Subcutaneous adipose tissue (tissue), 4 donors: Measurements from ENCODE around the gene ZDHHC8. TPM values are rescaled to one million over a fixed set of nuclear protein-coding genes. Genes with fewer than 3 reads are reported as not detected.

ENCODE experiments used
- total RNA-seq, 4 donors: library from RNA; depleted of rRNA; stranded (reverse); fragments of >200 nt; gene quantifications; one replicate each; pipeline ENCODE4 v1.1.0, GENCODE V29; 2016
- TF ChIP-seq, protein P1 (sequence below): fragments of 450-650 bp; IDR thresholded peaks from one replicate; pipeline ENCODE4 v1.5.1; 2016; ENCODE audit warnings: low read depth, mild to moderate bottlenecking, control low read depth, antibody characterized with exemption, moderate library complexity

The ZDHHC8 gene
- total RNA-seq, 4 donors from 2014 or later = 7.0 to 32.2 (median 11.0) TPM

DNA sequence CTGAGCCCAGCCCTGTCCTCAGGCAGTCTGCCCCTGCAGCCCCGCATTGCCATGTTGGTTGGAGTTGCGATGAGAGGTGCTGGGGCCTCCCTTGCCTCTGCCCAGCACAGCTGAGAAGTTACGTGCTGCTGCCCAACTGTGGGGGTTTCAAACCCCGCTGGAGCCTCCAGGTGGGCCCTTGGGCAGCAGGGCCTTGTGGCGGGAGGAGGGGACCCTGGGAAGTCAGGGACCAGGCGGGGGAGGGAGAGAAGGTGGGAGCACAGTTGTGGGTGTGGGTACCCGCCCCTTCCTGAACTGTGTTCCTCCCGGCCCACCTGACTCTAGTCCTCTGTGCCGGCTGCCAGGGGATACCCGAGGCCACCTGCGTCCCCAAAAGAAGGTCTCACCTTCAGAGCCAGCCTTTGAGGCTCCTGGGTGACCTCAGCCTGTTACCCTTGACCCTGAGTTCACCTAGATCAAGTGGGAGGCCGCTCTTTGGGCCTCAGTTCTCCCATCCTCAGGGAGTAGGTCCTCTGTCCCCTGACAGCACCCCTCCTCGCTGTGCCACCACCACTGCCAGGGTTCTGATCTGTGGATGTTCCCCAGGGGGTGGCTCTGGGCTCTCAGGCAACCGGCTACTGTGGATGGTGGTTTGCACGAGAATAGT lies 26.9 kb downstream of the ZDHHC8 start:
- TF ChIP-seq, protein P1, sequence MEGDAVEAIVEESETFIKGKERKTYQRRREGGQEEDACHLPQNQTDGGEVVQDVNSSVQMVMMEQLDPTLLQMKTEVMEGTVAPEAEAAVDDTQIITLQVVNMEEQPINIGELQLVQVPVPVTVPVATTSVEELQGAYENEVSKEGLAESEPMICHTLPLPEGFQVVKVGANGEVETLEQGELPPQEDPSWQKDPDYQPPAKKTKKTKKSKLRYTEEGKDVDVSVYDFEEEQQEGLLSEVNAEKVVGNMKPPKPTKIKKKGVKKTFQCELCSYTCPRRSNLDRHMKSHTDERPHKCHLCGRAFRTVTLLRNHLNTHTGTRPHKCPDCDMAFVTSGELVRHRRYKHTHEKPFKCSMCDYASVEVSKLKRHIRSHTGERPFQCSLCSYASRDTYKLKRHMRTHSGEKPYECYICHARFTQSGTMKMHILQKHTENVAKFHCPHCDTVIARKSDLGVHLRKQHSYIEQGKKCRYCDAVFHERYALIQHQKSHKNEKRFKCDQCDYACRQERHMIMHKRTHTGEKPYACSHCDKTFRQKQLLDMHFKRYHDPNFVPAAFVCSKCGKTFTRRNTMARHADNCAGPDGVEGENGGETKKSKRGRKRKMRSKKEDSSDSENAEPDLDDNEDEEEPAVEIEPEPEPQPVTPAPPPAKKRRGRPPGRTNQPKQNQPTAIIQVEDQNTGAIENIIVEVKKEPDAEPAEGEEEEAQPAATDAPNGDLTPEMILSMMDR = no peak

DNA sequence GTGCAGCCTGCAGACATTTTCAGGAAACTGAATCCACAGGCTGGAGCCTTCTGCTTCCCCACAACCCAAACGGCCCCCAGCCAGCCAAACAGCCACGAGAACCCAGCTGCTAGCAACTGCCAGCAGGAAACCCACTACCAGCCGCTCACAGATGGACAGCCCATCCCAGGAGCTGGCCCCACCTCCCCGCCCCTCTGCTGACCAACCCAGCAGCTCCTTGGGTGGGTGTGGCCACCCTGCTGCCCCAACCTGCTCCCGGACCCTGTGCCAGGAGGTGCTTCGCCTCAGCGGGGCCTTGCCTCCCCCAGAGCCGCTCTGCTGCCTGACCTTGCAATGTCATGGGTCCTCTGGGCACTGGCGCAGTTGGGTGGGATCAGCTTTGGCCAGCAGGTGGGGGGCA lies 27.5 kb downstream of the ZDHHC8 start:
- TF ChIP-seq, protein P1 = no peak

DNA sequence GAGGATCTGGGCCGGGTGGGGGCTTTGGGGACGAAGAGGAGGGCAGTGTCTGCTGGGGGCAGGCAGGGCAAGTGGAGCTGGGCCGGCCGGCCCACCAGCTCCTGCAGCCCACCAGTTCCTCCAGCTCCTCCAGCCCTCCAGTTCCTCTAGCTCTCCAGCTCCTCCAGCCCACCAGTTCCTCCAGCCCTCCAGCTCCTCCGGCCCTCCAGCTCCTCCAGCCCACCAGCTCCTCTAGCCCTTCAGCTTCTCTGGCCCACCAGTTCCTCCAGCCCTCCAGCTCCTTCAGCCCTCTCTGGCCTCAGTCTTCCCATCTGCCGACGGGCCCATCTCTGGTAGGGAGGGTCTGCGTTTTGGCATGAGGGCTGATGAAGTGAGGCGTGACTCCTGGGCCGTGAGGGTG lies 28.4 kb downstream of the ZDHHC8 start:
- TF ChIP-seq, protein P1 = no peak

DNA sequence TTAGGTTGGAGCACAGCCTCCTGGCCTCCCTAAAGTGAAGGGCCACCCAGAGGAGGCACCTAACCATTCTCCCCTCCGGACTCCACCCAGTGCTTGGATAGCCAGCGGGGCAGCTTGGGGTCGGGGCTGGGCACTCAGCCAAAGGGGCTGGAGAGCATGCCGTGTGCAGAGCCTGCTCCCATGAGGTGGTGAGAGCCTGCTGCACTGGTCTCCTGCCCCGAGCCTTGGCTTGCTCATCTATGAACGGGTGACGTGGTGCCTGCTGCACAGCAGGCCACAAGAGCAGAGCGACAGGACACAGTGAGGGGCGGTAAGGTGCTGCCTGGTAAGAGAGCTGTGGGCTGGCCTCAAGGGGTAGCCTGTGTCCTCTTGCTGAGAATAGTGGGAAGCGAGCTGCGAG lies 33.3 kb downstream of the ZDHHC8 start:
- TF ChIP-seq, protein P1 = no peak

DNA sequence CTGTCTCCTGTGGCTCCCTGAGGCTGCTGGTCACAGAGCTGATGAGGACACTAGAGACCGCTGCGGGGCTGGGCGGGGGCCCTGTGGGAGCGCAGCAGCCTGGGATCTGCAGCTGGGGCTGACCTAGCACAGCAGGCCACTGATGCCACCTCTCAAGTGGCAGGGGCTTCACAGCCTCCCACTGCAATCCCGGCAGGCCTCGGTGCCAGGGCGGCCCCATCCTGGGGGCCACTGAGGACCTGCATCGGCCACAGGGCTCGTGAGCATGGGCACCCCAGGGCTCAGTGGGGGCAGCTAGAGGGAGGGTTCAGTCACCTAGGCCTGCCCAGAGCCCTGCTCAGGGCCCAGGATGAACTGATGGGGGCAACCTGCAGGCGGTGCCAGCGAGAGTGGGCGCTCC lies 33.8 kb downstream of the ZDHHC8 start:
- TF ChIP-seq, protein P1 = no peak

DNA sequence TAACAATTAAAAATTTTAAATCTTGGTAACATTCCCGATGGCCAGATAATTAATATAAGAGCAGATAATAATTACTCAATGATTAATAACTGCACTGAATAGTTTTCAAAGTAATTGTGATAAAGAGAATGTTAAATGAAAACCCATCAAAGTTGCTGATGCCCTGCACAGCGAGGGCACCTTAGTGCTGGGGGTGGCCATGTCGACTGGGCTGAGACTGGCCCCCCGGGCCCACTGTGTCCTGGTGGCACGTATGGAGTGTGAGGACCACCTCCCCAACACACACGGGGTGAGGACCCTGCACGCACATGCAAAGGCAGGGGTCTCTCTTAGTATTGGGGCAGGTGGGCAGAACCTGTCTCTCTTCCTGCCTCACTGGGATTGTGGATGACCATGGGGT lies 34.3 kb downstream of the ZDHHC8 start:
- TF ChIP-seq, protein P1 = no peak

DNA sequence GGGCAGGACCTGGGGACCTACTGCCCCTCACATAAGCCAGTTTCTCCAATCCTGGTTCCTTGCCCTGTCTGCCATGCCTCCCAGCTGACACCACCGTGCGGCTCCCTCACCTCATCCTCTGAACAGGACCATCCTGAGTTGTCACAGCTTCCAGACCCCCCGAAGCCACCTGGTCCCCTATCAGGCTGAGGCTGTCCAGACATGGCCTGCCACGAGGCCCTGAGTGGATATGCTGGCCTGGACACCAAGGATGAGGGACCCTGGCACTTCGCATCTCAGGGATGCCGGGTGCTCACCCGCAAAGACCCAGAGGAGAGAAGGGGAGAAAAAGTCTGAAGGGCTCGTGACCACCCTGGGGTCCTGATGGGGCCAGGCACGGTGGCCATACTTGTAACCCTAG lies 35.1 kb downstream of the ZDHHC8 start:
- TF ChIP-seq, protein P1 = no peak
